GM12801 (cell line): ENCODE measurements around the gene PRPH2.

ENCODE experiments used
- TF ChIP-seq, protein P1 (sequence below): IDR thresholded peaks from one replicate; pipeline ENCODE4 v1.5.1; 2011; ENCODE audit warnings: control low read depth; ENCODE audit not compliant: insufficient read length; ENCODE audit errors: extremely low read depth

Gene PRPH2

DNA sequence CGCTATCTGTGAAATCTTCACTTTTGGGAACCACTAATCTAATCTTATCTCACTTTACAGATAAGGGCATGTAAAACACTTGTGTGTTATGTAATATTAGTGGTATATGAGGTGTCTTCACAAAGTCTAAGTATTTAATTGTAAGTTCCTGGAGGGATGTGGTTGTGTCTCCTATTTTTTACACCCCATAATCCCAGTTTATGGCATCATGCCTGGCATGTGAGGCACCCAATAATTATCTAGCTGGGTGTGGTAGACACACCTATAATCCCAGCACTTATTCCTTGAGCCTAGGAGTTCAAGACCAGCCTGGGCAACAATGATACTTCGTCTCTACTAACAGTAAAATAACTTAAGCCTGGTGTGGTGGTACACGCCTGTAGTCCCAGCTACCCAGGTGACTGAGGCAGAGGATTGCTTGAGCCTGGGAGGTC lies 40.0 kb upstream of the PRPH2 start:
- TF ChIP-seq, protein P1, sequence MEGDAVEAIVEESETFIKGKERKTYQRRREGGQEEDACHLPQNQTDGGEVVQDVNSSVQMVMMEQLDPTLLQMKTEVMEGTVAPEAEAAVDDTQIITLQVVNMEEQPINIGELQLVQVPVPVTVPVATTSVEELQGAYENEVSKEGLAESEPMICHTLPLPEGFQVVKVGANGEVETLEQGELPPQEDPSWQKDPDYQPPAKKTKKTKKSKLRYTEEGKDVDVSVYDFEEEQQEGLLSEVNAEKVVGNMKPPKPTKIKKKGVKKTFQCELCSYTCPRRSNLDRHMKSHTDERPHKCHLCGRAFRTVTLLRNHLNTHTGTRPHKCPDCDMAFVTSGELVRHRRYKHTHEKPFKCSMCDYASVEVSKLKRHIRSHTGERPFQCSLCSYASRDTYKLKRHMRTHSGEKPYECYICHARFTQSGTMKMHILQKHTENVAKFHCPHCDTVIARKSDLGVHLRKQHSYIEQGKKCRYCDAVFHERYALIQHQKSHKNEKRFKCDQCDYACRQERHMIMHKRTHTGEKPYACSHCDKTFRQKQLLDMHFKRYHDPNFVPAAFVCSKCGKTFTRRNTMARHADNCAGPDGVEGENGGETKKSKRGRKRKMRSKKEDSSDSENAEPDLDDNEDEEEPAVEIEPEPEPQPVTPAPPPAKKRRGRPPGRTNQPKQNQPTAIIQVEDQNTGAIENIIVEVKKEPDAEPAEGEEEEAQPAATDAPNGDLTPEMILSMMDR: no peak

DNA sequence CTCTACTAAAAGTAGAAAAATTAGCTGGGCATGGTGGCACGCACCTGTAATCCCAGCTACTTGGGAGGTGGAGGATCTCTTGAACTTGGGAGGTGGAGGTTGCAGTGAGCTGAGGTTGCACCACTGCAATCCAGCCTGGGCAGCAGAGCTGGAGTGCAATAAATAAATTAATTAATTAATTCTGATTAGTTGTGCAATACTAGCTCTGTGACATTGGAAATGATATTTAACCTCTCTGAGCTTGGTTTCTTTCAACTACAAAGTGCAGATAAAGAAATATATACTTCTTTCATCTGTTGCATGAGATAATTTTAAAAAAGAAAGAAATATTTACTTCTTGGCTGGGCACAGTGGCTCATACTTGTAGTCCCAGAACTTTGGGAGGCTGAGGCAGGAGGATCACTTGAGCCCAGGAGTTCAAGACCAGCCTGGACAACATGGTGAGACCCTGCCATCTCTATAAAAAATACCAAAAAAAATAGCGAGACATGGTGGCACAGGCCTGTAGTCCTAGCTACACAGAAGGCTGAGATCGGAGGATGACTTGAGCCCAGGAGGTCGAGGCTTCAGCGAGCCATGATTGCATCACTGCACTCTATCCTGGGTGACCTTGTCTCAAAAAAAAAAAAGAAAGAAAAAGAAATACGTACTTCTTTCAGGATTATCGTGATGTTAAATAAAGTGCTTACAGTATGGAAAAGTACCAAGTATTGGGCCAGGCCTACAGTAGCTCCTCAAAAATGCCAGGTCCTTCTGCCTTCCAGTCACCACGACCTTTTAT lies 39.1 kb upstream of the PRPH2 start:
- TF ChIP-seq, protein P1: no peak

DNA sequence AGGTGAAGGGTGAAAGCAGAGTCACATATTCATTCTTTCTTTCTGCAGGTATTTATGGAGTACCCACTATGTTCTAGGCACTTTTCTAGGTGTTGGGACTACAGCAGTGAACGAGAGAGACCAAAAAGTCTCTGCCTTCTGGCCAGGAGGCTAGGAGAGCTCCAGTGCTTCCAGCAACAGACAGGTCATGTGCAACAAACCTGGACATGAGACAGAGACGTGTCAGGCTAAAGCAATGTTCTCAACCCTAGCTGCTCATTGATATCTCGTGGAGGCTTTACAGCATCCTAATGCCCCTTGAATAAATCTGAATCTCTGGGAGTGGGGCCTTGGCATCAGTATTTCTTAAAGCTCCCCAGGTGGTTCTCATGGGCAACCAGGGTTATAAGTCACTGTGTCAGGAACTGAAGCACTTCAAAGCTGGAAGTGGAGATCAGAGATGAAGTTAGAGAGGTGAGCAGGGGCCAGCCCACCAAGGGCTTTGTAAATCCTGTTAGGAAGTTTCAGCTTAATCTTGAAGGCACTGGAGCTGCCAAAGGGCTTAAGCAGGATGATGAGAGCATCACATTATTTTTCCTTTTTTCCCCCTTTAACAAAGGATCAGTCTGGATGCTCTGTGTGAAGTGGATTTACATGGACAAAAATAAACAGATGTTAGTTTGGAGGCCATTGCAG lies 36.5 kb upstream of the PRPH2 start:
- TF ChIP-seq, protein P1: no peak

DNA sequence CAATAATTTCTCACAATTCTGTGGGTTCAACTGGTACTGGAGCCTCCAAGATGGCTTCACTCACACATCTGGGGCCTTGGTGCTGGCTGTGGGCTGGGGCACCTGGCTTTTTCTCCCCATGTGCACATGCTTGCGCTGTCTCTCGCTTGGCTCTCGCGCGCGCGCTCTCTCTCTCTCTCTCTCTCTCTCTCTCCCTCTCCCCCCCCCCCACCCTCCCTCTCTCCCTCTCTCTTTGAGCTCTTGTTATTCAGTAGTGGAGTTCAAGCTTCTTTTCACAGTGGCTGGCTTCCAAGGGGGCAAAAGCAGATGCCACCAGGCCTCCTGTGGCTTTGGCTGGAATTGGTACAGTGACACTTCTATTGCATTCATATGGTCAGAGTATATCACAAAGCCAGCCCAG lies 34.3 kb upstream of the PRPH2 start:
- TF ChIP-seq, protein P1: no peak

DNA sequence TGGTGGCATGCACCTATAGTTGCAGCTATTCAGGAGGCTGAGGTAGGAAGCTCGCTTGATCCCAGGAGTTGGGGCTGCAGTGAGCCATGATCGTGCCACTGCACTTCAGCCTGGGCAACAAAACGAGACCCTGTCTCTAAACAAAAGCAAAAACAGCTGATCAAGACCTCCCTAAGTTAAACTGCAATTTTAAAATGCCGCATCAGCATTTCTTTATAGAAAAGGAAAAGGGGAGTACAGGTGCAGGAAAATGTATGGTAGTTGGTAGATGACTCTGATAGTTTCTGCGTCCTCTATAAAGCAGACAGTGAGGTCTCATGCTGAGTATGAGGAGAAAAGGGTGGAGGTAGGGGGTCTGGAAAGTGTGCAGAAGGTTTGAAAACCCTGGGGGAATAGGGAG lies 32.4 kb upstream of the PRPH2 start:
- TF ChIP-seq, protein P1: no peak

DNA sequence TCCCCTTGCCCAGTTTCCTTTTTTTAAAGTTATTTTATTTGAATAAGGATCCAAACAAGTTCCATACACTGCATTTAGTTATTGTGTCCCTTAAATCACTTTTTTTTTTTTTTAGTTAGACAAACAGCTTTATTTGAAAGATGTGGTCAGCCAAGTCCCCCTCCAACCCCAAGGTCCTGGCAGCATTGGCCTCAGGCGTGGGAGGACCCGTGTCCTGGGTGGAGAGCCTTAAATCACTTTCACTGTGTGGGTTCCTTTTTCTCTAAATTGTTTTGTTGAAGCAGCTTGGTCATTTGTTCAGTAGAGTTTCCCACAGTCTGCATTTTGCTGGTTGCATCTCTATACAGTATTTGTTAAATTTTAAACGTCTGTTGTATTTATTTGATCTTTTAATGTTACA lies 28.7 kb upstream of the PRPH2 start:
- TF ChIP-seq, protein P1: no peak

DNA sequence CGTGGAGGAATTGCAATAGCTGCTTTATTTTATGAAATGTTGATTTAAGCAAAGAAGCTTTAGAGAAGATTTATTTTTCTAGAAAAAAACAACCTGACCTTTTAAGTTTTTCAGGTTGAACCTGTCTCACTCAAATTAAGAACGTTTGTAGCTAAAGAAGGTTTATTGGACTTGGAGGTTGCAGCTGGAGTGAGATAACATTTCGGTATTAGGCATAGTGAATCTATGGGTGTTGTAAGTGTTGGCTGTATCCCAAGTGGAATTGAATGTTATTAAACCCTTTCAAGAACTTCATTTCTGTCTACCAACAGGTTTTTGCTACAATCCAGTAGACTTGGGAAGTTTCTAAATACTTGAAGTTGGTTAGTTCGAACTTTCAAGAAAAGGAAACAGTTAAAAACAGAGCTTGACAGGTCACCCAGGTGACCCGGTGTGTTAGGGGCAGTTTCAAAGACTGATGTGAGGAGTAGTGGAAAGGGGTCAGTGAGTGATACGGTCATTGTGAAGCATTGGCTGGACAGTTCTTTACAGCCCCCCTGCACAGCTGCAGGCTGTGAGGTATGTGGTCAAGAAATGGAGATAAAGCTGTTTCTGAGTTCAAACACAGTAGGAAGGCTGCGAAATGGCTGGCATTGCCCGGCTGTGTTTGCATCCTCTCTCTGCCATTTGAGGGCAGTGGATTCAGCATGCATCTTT lies 26.0 kb upstream of the PRPH2 start:
- TF ChIP-seq, protein P1: no peak
